NB4 (cell line): ENCODE results near the gene HTR2C.

Source experiments
- CTCF ChIP-seq: IDR thresholded peaks from one replicate; pipeline ENCODE4 v1.5.1; 2012; ENCODE audit warnings: low read depth, low read length
- POLR2A ChIP-seq: IDR thresholded peaks from 2 replicates; pipeline ENCODE4 v1.6.1; 2011; ENCODE audit warnings: mild to moderate bottlenecking; ENCODE audit not compliant: insufficient read length; ENCODE audit errors: extremely low read depth

GRCh38 chrX:114712466-114712865, 128.6 kb downstream of the HTR2C start:
- TF ChIP-seq CTCF: no peak
- no peak for TF ChIP-seq POLR2A
